OCI-LY3 (cell line): ENCODE measurements around the gene ARCN1.

ENCODE experiments used
- H2AFZ ChIP-seq: fragments of 200-600, 300-600 bp; shearing (Covaris generic); 2 replicates; pipeline ENCODE4 v1.6.0; 2014; ENCODE audit warnings: antibody characterized with exemption, low read depth, low read length
- H3K27ac ChIP-seq: fragments of 200-600, 300-600 bp; sonication (generic); 2 replicates; pipeline ENCODE4 v1.5.1; 2014; ENCODE audit warnings: mild to moderate bottlenecking, low read length, moderate library complexity, mixed read lengths
- H3K27me3 ChIP-seq: fragments of 200-600, 300-600 bp; sonication (generic); 2 replicates; pipeline ENCODE4 v1.6.1; 2014; ENCODE audit warnings: low read depth, low read length, mixed read lengths
- H3K36me3 ChIP-seq: fragments of 200-600, 300-600 bp; sonication (generic); replicated peaks from 2 replicates; pipeline ENCODE3; 2014; ENCODE audit warnings: low read depth, low read length, mixed read lengths
- H3K4me1 ChIP-seq: fragments of 300-600, 200-600 bp; sonication (generic); 2 replicates; pipeline ENCODE4 v1.6.1; 2014; ENCODE audit warnings: low read length, mixed read lengths
- H3K4me2 ChIP-seq: fragments of 200-600, 300-600 bp; sonication (generic); 2 replicates; pipeline ENCODE4 v1.6.1; 2014; ENCODE audit warnings: low read length, mixed read lengths
- H3K4me3 ChIP-seq: fragments of 300-600, 200-600 bp; sonication (generic); 2 replicates; pipeline ENCODE4 v1.5.1; 2014; ENCODE audit warnings: antibody characterized with exemption, mild to moderate bottlenecking, low read length, moderate library complexity
- H3K79me2 ChIP-seq: fragments of 300-600, 200-600 bp; shearing (Covaris generic); 2 replicates; pipeline ENCODE4 v1.6.1; 2014; ENCODE audit warnings: mild to moderate bottlenecking, low read length, mixed read lengths
- H3K9ac ChIP-seq: fragments of 300-600, 200-600 bp; shearing (Covaris generic); 2 replicates; pipeline ENCODE4 v1.6.0; 2014; ENCODE audit warnings: mild to moderate bottlenecking, low read length, moderate library complexity
- H3K9me3 ChIP-seq: fragments of 200-600, 300-600 bp; shearing (Covaris generic); 2 replicates; pipeline ENCODE4 v1.6.1; 2014; ENCODE audit warnings: low read length, mixed read lengths; ENCODE audit not compliant: insufficient read depth
- H4K20me1 ChIP-seq: fragments of 200-600, 300-600 bp; sonication (generic); 2 replicates; pipeline ENCODE4 v1.6.1; 2016; ENCODE audit warnings: low read length, mixed read lengths; ENCODE audit not compliant: insufficient read depth
- EZH2phosphoT487 ChIP-seq: fragments of 200-600 bp; shearing (Covaris generic); IDR thresholded peaks from 2 replicates; pipeline ENCODE4 v1.6.1; 2018; ENCODE audit warnings: antibody characterized with exemption, mixed run types, low read depth
- TF ChIP-seq, protein P1 (sequence below): fragments of 200-600, 300-600 bp; sonication (generic); IDR thresholded peaks from 2 replicates; pipeline ENCODE4 v1.5.1; 2014; ENCODE audit warnings: antibody characterized with exemption, low read length, low read depth

The ARCN1 gene

DNA sequence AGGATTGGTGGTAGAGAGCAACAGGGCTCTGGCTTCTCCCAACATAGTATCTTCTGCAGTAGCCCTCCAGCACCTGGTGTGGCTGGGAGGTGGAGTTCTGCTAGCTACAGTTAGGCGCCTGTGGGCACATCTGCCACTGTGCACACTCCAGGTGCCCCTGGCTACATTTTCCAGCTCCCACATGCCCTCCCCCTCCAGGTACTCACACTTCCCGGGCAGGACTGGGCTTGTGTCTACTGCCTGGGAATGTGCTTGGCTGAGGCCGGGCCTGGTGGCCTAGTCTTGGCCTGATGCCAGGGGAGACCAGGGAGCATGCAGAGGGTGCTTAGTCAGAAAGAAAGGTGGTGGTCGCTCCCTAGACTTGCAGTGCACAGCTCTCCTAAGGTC, 51.1 kb downstream of the ARCN1 start:
- no peak overlapping the region for H3K27ac ChIP-seq
- no peaks in the 10 kb centered on the region for H3K36me3 ChIP-seq
- no peak overlapping the region for H3K4me2 ChIP-seq
- no peak overlapping the region for H3K4me3 ChIP-seq
- H3K9ac ChIP-seq = no peak overlapping the region
- no peaks in the 10 kb centered on the region for H3K27me3 ChIP-seq
- H2AFZ ChIP-seq = no peak overlapping the region
- no peaks in the 10 kb centered on the region for H3K9me3 ChIP-seq
- H3K79me2 ChIP-seq = no peaks in the 10 kb centered on the region
- no peaks in the 10 kb centered on the region for H4K20me1 ChIP-seq
- no peak for TF ChIP-seq EZH2phosphoT487
- TF ChIP-seq, protein P1, sequence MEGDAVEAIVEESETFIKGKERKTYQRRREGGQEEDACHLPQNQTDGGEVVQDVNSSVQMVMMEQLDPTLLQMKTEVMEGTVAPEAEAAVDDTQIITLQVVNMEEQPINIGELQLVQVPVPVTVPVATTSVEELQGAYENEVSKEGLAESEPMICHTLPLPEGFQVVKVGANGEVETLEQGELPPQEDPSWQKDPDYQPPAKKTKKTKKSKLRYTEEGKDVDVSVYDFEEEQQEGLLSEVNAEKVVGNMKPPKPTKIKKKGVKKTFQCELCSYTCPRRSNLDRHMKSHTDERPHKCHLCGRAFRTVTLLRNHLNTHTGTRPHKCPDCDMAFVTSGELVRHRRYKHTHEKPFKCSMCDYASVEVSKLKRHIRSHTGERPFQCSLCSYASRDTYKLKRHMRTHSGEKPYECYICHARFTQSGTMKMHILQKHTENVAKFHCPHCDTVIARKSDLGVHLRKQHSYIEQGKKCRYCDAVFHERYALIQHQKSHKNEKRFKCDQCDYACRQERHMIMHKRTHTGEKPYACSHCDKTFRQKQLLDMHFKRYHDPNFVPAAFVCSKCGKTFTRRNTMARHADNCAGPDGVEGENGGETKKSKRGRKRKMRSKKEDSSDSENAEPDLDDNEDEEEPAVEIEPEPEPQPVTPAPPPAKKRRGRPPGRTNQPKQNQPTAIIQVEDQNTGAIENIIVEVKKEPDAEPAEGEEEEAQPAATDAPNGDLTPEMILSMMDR = no peak
- H3K4me1 ChIP-seq = peaks cover 9% of the 10 kb centered on the region

DNA sequence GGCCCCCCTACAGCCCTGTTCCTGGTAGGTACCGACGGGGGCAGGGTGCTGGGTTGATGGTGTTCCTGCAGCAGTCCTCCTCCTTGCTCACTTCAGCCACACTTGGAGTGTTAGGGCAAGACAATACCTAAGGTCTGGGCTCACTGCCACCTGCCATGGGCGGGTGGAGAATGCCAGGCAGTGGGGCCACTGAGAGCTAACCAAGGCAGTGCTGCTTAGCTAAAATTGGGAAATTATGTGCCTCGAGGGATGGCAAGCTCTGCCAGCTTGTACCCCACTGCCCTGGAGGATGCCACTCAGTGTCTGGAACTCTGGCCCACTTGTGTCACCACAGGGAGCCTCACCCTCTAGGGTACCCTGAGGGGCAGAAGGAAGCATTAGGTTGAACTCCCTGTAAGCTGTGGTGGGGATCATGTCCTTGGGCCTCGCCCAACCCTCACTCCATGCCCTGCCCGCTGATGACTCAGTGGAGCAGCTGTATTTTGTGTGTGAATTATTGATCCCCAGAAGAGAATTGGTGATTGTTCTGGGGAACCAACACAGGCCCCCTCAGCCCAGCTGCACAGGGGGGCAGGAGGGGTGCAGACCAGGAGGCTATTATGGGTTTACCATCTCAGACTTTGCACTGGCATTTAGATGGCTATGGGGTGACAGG, 53.0 kb downstream of the ARCN1 start:
- Histone ChIP-seq H3K4me1 (peaks cover 9% of the 10 kb centered on the region), H3K4me2 (no peak overlapping the region), H3K36me3 (no peaks in the 10 kb centered on the region), H2AFZ (no peak overlapping the region), H3K27ac (no peak overlapping the region), H3K27me3 (no peaks in the 10 kb centered on the region), H3K9ac (no peak overlapping the region), H3K79me2 (no peaks in the 10 kb centered on the region), H4K20me1 (no peaks in the 10 kb centered on the region), H3K4me3 (no peak overlapping the region), H3K9me3 (no peaks in the 10 kb centered on the region)
- TF ChIP-seq EZH2phosphoT487 = no peak
- TF ChIP-seq, protein P1 = no peak

DNA sequence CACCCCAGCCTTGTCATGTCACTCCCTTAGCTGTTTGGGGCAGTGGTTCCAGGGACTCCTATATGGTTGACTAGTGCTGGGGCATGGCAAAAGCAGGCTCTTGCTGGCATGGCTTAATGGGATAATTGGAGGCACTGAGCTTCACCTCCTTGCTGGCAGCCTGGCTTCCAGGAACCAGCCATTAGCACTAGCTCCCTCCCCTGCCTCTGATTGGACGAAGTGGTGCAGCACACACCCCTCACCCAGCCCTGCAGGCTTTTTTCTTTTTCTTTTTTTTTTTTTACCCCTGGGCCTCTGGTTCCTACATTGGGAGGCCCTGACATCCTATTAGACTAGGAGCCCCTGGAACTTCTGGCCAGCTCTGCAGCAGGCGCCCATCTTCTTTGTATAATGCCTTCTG, 53.8 kb downstream of the ARCN1 start:
- Histone ChIP-seq H2AFZ (no peak overlapping the region), H4K20me1 (no peaks in the 10 kb centered on the region), H3K27me3 (no peaks in the 10 kb centered on the region), H3K27ac (no peak overlapping the region), H3K9ac (no peak overlapping the region), H3K9me3 (no peaks in the 10 kb centered on the region), H3K79me2 (no peaks in the 10 kb centered on the region), H3K4me3 (no peak overlapping the region), H3K4me2 (no peak overlapping the region), H3K36me3 (no peaks in the 10 kb centered on the region), H3K4me1 (peaks cover 3% of the 10 kb centered on the region; the same call in 1 of the 2 replicates)
- no peak for TF ChIP-seq EZH2phosphoT487
- TF ChIP-seq, protein P1 = no peak

DNA sequence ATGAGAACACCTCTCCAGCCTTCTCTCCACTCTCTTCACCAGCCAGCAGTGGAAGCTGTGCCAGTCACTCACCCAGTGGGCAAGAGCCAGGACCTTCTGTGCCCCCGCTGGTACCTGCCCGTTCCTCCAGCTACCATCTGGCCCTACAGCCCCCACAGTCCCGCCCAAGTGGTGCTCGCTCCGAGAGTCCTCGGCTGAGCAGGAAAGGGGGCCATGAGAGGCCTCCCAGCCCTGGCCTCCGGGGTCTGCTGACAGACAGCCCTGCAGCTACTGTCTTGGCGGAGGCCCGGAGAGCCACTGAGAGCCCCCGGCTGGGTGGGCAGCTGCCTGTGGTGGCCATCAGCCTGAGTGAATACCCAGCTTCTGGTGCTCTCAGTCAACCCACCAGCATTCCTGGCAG, 55.4 kb downstream of the ARCN1 start:
- no peak for TF ChIP-seq EZH2phosphoT487
- TF ChIP-seq, protein P1 = no peak
- H3K36me3 ChIP-seq = no peaks in the 10 kb centered on the region

More for the DNA sequence above, 55.4 kb downstream of the ARCN1 start:
- H4K20me1 ChIP-seq = no peaks in the 10 kb centered on the region
- H3K27me3 ChIP-seq = no peaks in the 10 kb centered on the region
- H3K4me1 ChIP-seq = no peaks in the 10 kb centered on the region
- no peaks in the 10 kb centered on the region for H3K9me3 ChIP-seq
- H3K4me2 ChIP-seq = no peak overlapping the region
- H3K4me3 ChIP-seq = no peak overlapping the region
- H2AFZ ChIP-seq = no peak overlapping the region
- H3K9ac ChIP-seq = no peak overlapping the region
- no peak overlapping the region for H3K27ac ChIP-seq
- H3K79me2 ChIP-seq = no peaks in the 10 kb centered on the region
